Sciatic nerve (tissue), 2 donors: Measurements from ENCODE around the gene SCGB3A1. TPM values are rescaled to one million over a fixed set of nuclear protein-coding genes. Genes with fewer than 3 reads are reported as not detected.

Source experiments
- ATAC-seq: fragments of 200-7000 bp; cut with Tn5 transposase; one replicate; pipeline ENCODE4 v1.9.1; 2020; ENCODE audit warnings: mild to moderate bottlenecking, moderate library complexity
- DNase-seq: peaks from one replicate; pipeline ENCODE4 v3.0.0-alpha.2; 2020; ENCODE audit warnings: low spot score
- intact Hi-C: fragments of 100-400 bp; cut with DNase I; formaldehyde crosslinking; loops from one replicate; pipeline ENCODE4 v1.14.2; 2022
- total RNA-seq: library from RNA; stranded (reverse); fragmentation: NEBNext Ultra II Directional; extraction: Animal tissue kit (Norgen Biotek cat#: 25700); gene quantifications from one replicate; pipeline ENCODE4 v1.2.1, GENCODE V29; 2021
- donor health status: DM: no; HTN: no; CAD: no.
- donor health status: DM: no; HTN: no; CAD: no.

The SCGB3A1 gene
- total RNA-seq, 1 donor from 2014 or later: not detected

DNA sequence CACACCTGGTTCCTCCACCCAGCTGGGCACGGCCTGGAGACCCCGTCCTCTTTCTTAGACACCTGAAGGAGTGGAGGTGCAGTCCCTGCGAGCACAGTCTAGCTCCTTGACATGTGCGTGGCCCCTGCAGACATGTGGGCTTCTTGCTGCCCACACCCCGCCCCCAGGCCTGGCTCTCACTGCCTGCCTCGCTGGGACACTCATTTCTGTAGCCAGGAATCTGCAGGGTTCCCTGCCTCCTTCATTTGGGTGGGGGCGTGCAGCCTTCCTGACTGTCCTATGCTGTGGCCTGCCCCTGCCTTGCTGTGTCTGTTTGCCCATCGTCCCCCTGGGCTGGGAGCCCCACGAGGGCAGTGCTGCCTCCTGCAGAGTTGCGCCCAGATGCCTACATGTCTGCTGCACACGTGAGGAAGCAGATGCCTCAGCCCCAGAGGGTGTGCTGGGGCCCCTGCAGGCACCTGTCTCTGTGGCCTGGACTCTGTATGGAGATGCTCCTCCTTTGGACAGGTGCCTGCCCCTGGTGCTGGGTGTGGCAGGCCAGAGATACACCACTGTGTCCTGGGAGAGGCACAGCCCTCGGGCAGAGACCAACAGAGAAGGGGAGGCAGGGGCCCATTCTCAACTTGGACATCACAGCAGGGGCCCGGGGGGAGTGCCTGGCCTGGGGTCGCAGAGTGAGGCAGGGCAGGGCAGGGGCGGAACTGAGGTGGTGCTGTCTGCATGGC lies 35.5 kb upstream of the SCGB3A1 start:
- DNase-seq (no peak), ATAC-seq (no peak)
- intact Hi-C loops: no loop called here

GRCh38 chr5:180625791-180626660 lies 34.7 kb upstream of the SCGB3A1 start:
- DNase-seq (no peak), ATAC-seq (no peak)
- intact Hi-C loops: no loop called here

GRCh38 chr5:180625125-180625790 lies 34.0 kb upstream of the SCGB3A1 start:
- intact Hi-C loops: no loop called here
- DNase-seq (no peak), ATAC-seq (no peak)

- ATAC-seq (no peak), DNase-seq (no peak)
- intact Hi-C loops: no loop called here
Measured at GRCh38 chr5:180624587-180624986, 33.3 kb upstream of the SCGB3A1 start.

DNA sequence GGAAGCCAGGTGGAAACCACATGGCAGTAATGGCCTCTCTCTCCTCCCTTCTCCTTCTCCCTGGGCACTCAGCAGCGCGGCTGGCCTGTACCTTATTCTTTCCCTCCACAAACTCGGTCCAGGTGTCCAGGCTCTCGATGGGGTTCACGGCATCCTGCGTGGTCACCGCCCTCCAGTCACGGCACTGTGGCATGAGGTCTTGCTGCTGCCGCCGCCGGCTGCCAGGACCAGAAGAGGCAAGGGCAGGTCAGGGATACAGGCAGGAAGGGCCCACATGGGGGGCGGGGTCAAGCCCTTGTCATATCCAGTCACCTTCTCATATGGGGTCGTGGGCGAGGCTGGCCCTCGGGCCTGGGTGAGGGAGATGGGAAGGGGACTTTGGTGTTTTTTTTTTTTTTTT lies 32.5 kb upstream of the SCGB3A1 start:
- ATAC-seq (no peak), DNase-seq (no peak)
- intact Hi-C loops: no loop called here

DNA sequence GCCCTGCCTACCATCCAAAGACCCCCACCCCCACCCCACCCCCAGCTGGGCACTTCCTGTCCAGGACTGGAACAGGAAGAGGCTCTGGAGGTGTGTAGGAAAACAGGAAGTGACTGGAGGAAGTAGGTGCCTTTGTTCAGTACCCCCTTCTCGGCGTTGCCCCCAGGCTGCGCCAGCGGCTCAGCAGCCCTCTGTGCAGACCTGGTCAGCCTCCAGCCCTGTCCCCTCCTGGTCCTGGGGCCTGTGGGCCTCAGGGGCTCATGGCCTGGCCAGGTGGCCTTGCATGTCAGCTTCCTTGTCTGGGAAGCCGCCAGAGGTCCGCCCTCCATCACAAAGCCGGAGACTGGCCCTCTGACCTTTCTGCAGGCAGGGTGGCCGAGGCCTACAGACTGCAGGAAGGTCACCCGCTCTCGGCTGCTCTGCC lies 32.1 kb upstream of the SCGB3A1 start:
- DNase-seq (no peak), ATAC-seq (no peak)
- intact Hi-C loops: no loop called here

- intact Hi-C loops: no loop called here
- DNase-seq (no peak), ATAC-seq (no peak)
Measured at GRCh38 chr5:180622910-180623309, 31.6 kb upstream of the SCGB3A1 start.

- intact Hi-C loops: no loop called here
- ATAC-seq (no peak), DNase-seq (no peak)
Measured at GRCh38 chr5:180621311-180621710, 30.0 kb upstream of the SCGB3A1 start.

DNA sequence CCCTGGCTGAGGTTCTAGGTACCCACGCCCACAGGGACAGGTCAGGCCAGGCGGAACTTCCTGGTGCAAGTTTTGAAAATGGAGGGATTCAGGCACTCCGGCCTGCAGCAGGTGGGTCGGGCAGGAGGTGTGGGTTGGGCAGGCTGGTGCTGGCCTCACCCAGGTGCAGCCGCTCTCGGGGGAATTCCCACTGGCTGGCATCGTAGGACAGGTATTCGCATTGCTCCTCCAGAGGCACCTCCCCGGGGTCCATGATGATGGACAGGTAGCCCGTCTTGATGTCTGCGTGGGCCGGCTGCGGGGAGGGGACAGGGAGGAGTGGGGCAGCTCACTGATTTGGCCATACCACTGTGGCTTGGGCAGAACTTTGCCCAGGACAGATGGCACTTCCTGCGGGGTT lies 28.7 kb upstream of the SCGB3A1 start:
- intact Hi-C loops: no loop called here
- DNase-seq (no peak), ATAC-seq (no peak)

DNA sequence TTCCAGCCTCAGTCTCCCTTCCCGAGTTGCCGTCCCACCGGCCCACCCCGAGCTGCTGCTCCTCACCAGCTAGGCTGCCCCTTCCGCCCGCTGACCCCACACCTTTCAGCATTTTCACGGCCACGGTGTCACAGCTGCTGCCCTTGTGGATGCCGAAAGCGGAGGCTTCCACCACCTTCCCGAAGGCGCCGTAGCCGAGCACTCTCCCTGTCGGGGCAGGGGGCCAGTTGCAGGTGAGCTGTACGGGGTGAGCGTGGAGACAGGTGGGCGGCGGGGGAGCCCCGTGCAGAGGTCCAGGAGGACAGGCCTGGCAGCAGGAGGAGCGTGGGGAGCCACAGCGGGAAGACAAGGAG lies 28.2 kb upstream of the SCGB3A1 start:
- DNase-seq: no peak
- intact Hi-C loops: no loop called here
- ATAC-seq: no peak

- ATAC-seq: no peak
- intact Hi-C loops: no loop called here
- no peak for DNase-seq
Measured at GRCh38 chr5:180618829-180619562, 27.7 kb upstream of the SCGB3A1 start.

GRCh38 chr5:180618487-180618828 lies 27.2 kb upstream of the SCGB3A1 start:
- ATAC-seq: no peak
- DNase-seq: no peak
- intact Hi-C loops: no loop called here

DNA sequence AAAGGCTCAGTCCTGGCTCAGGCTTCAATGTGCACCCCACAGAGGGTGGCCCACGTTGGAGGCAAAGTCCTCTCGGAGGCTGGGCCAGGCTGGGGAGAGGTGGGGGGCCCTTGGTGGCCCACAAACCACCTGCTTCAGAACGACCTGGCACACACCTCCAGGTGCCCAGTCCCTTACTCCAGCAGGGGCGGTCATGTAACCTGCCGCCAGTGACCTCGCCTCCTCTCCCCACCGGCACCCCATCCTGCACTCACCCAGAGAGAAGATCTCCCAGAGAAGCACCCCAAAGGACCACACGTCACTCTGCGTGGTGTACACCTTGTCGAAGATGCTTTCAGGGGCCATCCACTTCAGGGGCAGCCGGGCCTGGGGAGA lies 22.5 kb upstream of the SCGB3A1 start:
- ATAC-seq: no peak
- no peak for DNase-seq
- intact Hi-C loops: no loop called here

DNA sequence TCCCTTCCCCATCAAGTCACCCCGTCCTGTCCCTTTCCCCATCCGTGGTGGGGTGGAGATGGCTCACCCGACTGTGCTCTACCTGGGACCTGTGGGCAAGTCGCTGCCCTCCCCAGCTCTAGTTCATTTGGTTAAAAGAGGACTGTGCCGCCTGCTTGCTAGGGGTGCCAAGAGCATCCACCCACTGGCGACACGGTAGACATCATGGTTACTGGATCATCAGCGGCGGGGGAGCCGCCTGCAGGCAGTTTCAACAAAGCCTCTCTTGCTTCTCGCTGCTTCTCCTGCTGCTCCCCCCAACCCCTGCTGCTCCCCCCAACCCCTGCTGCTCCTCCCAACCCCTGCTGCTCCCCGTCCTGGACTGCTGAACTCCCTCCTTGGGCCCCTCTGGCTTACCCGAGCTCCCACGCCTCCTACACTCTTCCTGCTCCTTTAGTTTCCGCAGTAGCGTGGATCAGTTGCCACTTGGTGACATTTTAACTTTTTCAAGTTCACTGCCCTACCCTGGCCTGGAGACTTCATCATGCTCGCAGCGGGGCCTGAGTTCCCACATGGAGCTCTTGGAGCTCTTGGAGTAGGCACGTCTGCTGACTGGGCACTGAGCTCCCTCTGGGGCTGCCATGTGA lies 22.0 kb upstream of the SCGB3A1 start:
- intact Hi-C loops: no loop called here
- no peak for DNase-seq
- ATAC-seq: no peak

GRCh38 chr5:180612683-180613082 lies 21.4 kb upstream of the SCGB3A1 start:
- no peak for DNase-seq
- intact Hi-C loops: no loop called here
- no peak for ATAC-seq

DNA sequence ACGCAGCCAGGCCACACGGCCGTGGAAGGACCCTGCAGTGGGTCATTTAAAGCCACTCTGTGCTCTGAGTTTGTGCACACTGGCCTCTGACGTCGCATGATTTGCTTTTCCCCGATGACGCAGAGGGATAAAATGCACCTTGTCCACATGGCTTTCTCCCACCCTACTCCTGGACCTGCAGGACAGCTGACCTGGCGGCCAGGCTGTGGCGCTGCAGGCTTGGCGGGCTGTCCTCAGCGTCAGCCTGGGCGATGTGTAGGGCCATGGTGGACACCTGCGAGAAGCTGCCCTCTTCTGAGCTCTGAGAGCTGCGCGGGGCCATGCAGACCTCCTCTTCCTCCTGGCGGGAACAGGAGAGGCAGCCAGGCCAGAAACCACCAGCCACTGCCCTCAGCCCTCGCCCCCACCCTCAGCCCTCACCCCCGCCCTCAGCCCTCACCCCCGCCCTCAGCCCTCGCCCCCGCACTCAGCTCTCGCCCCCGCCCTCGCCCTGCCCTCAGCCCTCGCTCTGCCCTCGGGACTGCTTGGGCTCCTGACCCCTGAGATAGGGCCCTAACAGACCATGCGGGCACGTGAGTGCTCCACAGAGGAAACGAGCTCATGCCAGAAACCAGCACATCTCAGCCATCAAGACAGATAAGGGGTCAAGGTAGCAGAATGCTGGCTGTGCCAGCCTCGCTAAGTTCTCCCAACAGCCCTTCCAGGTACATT lies 20.0 kb upstream of the SCGB3A1 start:
- ATAC-seq (no peak), DNase-seq (no peak)
- intact Hi-C loops: no loop called here

- no peak for ATAC-seq
- DNase-seq: no peak
- intact Hi-C loops: no loop called here
Measured at GRCh38 chr5:180609817-180610550, 18.7 kb upstream of the SCGB3A1 start.

DNA sequence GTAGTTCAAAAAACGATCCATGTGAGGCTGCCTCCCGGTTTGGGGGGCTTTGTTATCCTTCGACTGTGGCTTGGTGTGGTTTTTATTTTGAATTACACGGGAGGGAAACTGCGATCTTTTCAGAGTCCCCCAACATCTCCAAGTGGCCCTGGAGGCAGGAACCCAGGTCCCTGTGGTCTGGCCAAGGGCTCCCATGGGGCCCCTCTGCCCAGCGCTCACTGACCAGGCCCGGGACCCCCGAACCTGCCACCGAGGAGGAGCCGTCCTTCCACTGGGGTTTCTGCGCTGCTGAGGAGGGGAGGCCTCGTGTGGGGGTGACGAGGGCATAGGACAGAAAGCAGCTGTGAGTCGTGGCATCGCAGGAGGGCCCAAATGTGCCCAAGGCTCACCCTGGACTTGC lies 18.1 kb upstream of the SCGB3A1 start:
- ATAC-seq: no peak
- intact Hi-C loops: no loop called here
- no peak for DNase-seq
